Subcutaneous adipose tissue (tissue), 4 donors: ENCODE results near the gene KIRREL2. TPM values are rescaled to one million over a fixed set of nuclear protein-coding genes. Genes with fewer than 3 reads are reported as not detected.

Experiments
- total RNA-seq, 4 donors: library from RNA; depleted of rRNA; stranded (reverse); fragments of >200 nt; gene quantifications; one replicate each; pipeline ENCODE4 v1.1.0, GENCODE V29; 2016
- TF ChIP-seq, protein P1 (sequence below): fragments of 450-650 bp; IDR thresholded peaks from one replicate; pipeline ENCODE4 v1.5.1; 2016; ENCODE audit warnings: low read depth, mild to moderate bottlenecking, control low read depth, antibody characterized with exemption, moderate library complexity

KIRREL2 gene
- total RNA-seq, 4 donors from 2014 or later, result not detected

DNA sequence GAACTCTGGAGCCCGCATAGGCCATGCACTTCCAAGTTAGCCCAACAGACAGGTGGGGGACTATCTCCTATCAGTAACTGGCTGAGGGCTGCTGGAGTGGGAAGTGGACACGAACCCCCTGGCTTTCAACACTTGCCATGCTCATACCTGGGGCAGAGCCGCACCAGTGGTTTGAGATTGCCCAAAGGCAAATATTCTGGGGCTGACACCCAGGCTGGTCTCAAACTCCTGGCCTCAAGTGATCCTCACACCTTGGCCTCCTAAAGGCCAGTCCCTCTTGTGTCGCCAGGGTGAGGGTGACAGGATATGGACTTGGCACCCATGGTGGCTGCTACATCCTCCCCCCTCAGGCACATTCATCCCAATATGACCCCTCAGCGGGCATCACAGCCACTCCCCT, 30.5 kb downstream of the KIRREL2 start:
- TF ChIP-seq, protein P1, sequence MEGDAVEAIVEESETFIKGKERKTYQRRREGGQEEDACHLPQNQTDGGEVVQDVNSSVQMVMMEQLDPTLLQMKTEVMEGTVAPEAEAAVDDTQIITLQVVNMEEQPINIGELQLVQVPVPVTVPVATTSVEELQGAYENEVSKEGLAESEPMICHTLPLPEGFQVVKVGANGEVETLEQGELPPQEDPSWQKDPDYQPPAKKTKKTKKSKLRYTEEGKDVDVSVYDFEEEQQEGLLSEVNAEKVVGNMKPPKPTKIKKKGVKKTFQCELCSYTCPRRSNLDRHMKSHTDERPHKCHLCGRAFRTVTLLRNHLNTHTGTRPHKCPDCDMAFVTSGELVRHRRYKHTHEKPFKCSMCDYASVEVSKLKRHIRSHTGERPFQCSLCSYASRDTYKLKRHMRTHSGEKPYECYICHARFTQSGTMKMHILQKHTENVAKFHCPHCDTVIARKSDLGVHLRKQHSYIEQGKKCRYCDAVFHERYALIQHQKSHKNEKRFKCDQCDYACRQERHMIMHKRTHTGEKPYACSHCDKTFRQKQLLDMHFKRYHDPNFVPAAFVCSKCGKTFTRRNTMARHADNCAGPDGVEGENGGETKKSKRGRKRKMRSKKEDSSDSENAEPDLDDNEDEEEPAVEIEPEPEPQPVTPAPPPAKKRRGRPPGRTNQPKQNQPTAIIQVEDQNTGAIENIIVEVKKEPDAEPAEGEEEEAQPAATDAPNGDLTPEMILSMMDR, result no peak

DNA sequence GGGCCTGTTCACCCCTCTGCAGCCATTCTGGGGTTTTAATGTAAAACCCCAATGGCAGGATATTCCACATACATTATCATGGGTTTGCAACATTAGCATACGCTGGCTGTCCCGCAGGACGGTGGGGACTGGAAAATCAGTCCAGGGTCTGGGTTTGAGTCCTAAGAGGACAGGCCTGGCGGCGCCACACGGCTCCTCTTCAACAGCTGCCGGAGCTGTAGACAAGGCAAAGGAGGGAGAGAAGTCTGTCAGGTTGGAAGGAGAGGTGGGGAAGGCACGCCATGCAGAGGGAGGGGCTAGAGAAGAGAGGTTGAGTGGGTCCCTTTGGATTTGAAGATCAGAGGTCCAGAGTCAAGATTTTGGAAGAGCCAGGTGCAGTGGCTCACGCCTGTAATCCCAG, 31.7 kb downstream of the KIRREL2 start:
- TF ChIP-seq, protein P1, result no peak

DNA sequence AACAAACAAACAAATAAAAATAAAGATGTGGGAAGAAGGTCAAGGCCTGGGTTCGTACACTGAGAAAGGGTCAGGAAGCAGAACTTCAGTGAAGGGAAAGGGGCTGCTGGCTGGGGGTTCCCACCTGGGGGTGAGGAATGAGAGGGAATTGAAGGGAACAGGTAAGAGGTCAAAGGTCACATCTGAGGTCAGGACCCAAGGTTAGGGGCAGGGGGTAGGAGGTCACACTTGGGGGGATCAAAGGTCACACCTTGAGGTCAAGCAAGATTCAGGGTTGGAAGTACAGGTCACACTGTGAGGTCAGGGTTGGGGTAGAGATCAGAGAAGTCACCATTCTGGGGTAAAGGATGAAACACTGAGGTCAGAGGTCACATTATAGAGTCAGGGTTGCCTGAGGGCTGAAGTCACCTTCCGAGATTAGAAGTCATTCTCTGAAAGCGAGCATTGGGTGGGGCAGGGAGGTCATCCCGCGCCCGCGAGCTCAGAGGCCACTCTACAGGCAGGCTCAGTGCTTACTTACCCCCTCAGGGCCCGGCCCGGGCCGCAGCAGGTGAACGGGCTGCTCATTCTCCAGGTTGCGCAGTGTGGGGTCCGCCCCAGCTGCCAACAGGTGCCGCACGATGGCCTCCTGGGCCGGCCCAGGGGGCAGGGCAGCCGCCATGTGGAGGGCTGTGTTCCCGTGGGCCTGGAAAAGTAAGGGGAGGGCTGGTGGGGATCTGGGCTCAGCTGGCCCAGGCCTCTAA, 32.8 kb downstream of the KIRREL2 start:
- TF ChIP-seq, protein P1, result no peak

DNA sequence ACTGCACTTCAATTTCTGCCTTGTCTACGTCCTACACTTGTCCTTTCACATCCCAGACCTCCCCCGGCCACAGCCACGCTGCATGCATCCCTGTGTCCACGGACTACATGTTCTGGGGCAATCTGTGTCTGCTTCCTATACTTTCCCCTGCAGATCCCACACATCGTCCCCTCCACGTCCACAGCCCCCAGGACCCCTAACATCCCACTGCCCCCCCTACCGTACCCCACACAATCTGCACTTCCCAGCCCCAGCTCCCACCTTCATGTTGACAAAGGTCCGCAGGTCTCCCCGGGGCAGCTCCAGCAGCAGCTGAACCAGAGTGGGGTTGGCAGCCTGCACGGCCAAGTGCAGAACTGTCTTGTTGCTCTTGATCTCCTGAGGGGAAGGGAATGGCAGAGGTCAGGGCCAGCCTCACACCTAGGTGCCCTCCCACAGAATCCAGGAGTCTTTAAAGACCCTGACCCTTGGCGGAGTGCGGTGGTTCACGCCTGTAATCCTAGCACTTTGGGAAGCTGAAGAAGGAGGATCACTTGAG, 33.5 kb downstream of the KIRREL2 start:
- TF ChIP-seq, protein P1, result no peak

DNA sequence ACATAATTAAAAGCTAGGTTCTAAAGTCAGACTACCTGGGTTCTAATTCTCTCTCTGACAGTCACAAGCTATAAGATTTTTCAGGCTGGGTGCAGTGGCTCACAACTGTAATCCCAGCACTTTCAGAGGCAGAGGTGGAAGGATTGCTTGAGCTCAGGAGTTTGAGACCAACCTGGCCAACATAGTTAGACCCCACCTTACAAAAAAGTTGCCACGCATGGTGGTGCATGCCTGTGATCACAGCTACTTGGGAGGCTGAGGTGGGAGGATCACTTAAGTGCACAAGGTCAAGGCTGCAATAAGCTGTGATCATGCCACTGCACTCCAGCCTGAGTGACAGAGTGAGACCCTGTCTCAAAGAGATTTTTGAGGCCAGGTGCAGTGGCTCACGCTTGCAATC, 37.6 kb downstream of the KIRREL2 start:
- TF ChIP-seq, protein P1, result no peak

DNA sequence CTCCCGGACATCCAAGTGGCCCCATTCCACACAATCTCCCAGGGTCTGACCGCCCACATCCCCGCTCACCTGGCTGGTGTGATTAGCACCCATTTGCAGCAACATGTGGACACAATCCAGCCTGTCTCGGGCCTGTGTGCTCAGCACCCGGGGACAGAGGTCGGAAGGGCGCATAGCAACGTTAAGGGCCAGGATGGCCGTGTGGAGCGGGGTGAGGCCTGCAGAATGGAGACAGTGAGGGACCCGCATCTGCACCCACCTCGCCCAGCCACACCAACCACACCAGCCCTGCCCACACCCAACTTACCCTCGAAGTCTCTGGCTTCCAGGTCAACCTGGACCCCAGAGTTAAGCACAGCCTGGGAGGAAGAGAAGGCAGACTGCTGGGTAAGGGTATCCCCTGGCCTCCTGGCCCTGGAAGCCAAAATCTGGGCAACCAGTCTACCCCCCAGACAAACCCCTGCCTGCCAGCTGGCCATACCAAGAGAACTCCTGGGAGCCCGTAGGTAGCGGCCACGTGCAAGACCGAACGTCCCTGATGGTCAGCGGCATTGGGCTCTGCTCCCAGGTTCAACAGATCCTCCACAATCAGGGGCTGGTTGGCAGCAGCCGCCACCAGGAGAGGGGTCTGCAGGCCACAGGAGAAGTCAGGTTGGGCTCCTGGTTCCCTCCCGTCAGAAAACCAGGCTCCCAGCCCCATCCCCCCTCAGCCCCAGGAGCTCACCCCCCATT, 39.4 kb downstream of the KIRREL2 start:
- TF ChIP-seq, protein P1, result no peak

DNA sequence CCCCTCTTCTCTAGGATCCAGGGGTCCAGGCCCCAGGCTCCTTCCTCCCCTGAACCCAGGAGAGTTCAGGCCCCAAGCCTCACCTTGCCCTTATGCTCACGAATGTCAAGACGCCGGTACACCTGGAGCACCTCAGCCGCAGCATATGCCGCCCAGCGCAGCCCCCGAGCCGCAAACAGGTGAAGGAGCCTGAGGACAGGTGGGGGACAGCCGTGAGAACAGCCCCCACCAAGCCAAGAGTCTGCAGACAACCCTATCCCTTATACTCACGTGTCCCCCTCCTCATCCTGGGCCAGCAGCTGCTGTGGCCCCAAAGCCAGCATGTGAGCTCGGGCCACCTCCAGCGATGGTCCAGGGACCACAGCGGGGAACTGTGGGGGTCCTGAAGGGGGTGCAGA, 39.9 kb downstream of the KIRREL2 start:
- TF ChIP-seq, protein P1, result no peak
